ENCODE measurements around the gene ZNF318.

DNA sequence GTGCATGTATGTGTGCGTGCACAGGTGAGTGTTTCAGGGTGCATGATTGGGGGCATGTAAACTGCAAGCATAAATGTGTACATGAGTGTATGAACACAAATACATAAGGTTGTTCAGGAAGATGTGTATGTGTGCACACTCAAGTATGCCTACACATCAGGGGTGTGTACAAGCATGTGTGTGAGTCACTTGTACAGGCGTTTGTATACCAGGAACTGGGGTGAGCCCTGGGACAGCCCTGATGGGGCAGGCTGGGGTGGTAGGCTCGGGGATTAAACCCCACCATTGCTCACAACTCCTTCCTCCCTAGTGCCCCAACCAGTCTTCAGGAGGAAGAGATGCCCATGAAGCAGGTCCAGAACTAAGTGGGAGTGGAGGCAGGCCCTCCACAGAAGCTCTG is 65.1 kb downstream of the ZNF318 start:
- TF ChIP-seq YY1 (IDR thresholded peaks at IDR 0.05; ENCODE audit: insufficient read depth, insufficient read length) = no peak
- no peak for TF ChIP-seq ZNF274 (IDR thresholded peaks at IDR 0.05; ENCODE audit: low read depth, low read length)
